SK-N-SH treated with all-trans-retinoic acid at 6 μM for 48 hours (cell line): ENCODE results near the gene STT3A.

ENCODE experiments used
- ATAC-seq: fragments of 200-7000 bp; cut with Tn5 transposase; 3 replicates; pipeline ENCODE4 v1.9.1; 2020; ENCODE audit warnings: mild to moderate bottlenecking, moderate library complexity
- BACH2 ChIP-seq: fragments of 250-450 bp; sonication (Bioruptor Pico); IDR thresholded peaks from 2 replicates; pipeline ENCODE4 v1.9.0; 2021; ENCODE audit warnings: mild to moderate bottlenecking, borderline replicate concordance
- CSDC2 ChIP-seq: fragments of 250-450 bp; sonication (Bioruptor Pico); IDR thresholded peaks from 2 replicates; pipeline ENCODE4 v1.5.0; 2020; ENCODE audit warnings: mild to moderate bottlenecking, moderate library complexity
- ESRRG ChIP-seq: fragments of 250-450 bp; sonication (Bioruptor Pico); IDR thresholded peaks from 2 replicates; pipeline ENCODE4 v1.6.1; 2021; ENCODE audit warnings: mild to moderate bottlenecking
- ISL1 ChIP-seq: fragments of 250-450 bp; sonication (Bioruptor Pico); IDR thresholded peaks from 2 replicates; pipeline ENCODE4 v2.1.2; 2022; ENCODE audit warnings: mild to moderate bottlenecking, moderate library complexity
- OSR1 ChIP-seq: fragments of 250-450 bp; sonication (Bioruptor Pico); IDR thresholded peaks from 2 replicates; pipeline ENCODE4 v1.8.0; 2022; ENCODE audit warnings: moderate library complexity, mild to moderate bottlenecking, inconsistent platforms
- PPARA ChIP-seq: fragments of 250-450 bp; sonication (Bioruptor Pico); IDR thresholded peaks from 2 replicates; pipeline ENCODE4 v1.5.0; 2020; ENCODE audit warnings: mild to moderate bottlenecking, borderline replicate concordance
- RARB ChIP-seq: fragments of 250-450 bp; sonication (Bioruptor Pico); IDR thresholded peaks from 2 replicates; pipeline ENCODE4 v1.8.0; 2021; ENCODE audit warnings: mild to moderate bottlenecking, moderate library complexity
- SNAI2 ChIP-seq: fragments of 250-450 bp; sonication (Bioruptor Pico); IDR thresholded peaks from 2 replicates; pipeline ENCODE4 v1.5.0; 2020; ENCODE audit warnings: mild to moderate bottlenecking, moderate library complexity
- TCF4 ChIP-seq: fragments of 250-450 bp; sonication (Bioruptor Pico); IDR thresholded peaks from 2 replicates; pipeline ENCODE4 v1.8.0; 2021; ENCODE audit warnings: mild to moderate bottlenecking, moderate library complexity, borderline replicate concordance
- TOX ChIP-seq: fragments of 250-450 bp; sonication (Bioruptor Pico); IDR thresholded peaks from 2 replicates; pipeline ENCODE4 v1.8.0; 2021; ENCODE audit warnings: mild to moderate bottlenecking, moderate library complexity, borderline replicate concordance
- ZC3H10 ChIP-seq: fragments of 250-450 bp; sonication (Bioruptor Pico); IDR thresholded peaks from 2 replicates; pipeline ENCODE4 v1.5.1; 2021; ENCODE audit warnings: mild to moderate bottlenecking, moderate library complexity
- ZFP3 ChIP-seq: fragments of 250-450 bp; sonication (Bioruptor Pico); IDR thresholded peaks from 2 replicates; pipeline ENCODE4 v1.5.0; 2020; ENCODE audit warnings: mild to moderate bottlenecking, moderate library complexity
- ZFP30 ChIP-seq: fragments of 450-650 bp; formaldehyde crosslinking; IDR thresholded peaks from 2 replicates; pipeline ENCODE4 v1.5.0; 2022; ENCODE audit warnings: mild to moderate bottlenecking, moderate library complexity
- ZNF565 ChIP-seq: fragments of 450-650 bp; formaldehyde crosslinking; conservative IDR thresholded peaks from 2 replicates; pipeline ENCODE4 v1.5.0; 2020; ENCODE audit warnings: low read depth, mild to moderate bottlenecking, moderate library complexity
- ZNF70 ChIP-seq: fragments of 450-650 bp; formaldehyde crosslinking; IDR thresholded peaks from 2 replicates; pipeline ENCODE4 v1.5.0; 2020; ENCODE audit warnings: mild to moderate bottlenecking, moderate library complexity
- ZNF8 ChIP-seq: fragments of 450-650 bp; formaldehyde crosslinking; IDR thresholded peaks from 2 replicates; pipeline ENCODE4 v1.5.0; 2020; ENCODE audit warnings: mild to moderate bottlenecking, moderate library complexity
- TF ChIP-seq, protein P1 (sequence below): fragments of 250-450 bp; sonication (Bioruptor Pico); IDR thresholded peaks from 2 replicates; pipeline ENCODE4 v1.5.0; 2020; ENCODE audit warnings: mild to moderate bottlenecking, moderate library complexity
- TF ChIP-seq, protein P2 (sequence below): fragments of 250-450 bp; sonication (Bioruptor Pico); IDR thresholded peaks from 2 replicates; pipeline ENCODE4 v1.8.0; 2020; ENCODE audit warnings: mild to moderate bottlenecking, moderate library complexity, borderline replicate concordance
- TF ChIP-seq, protein P3 (sequence below): fragments of 250-450 bp; sonication (Bioruptor Pico); IDR thresholded peaks from 2 replicates; pipeline ENCODE4 v1.5.1; 2021; ENCODE audit warnings: mild to moderate bottlenecking, moderate library complexity
- TF ChIP-seq, protein P4 (sequence below): fragments of 250-450 bp; sonication (Bioruptor Pico); IDR thresholded peaks from 2 replicates; pipeline ENCODE4 v1.5.1; 2020; ENCODE audit warnings: low read depth, mild to moderate bottlenecking, moderate library complexity
- TF ChIP-seq, protein P5 (sequence below): fragments of 250-450 bp; sonication (Bioruptor Pico); IDR thresholded peaks from 2 replicates; pipeline ENCODE4 v1.8.0; 2021; ENCODE audit warnings: low read depth, mild to moderate bottlenecking, moderate library complexity, borderline replicate concordance

STT3A gene

DNA sequence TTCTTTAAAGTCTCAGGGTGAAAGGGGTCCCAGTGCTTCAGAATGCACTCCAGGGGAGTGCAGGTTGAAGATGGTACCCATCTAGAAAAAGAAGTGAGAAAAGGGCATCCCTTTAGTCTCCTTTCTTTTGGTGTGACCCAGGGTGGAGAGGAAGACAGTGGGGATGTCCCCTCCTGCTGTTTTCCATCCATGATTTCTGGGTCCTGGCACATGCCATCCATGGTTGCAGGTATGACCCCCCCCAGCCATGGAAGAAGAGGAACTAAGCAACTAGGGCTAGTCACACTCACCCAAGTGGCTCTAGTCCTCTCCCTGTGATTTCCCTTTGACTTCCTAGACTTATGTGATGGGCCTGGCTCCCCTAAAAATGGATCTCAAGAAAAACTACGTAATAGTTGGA is 39.3 kb upstream of the STT3A start:
- TF ChIP-seq ZNF565 (CRISPR knock-in tag), result no peak
- no peak for TF ChIP-seq ZC3H10 (CRISPR knock-in tag)
- TF ChIP-seq ESRRG, result no peak
- TF ChIP-seq ZFP30 (CRISPR knock-in tag), result no peak
- no peak for TF ChIP-seq OSR1
- TF ChIP-seq, protein P1, sequence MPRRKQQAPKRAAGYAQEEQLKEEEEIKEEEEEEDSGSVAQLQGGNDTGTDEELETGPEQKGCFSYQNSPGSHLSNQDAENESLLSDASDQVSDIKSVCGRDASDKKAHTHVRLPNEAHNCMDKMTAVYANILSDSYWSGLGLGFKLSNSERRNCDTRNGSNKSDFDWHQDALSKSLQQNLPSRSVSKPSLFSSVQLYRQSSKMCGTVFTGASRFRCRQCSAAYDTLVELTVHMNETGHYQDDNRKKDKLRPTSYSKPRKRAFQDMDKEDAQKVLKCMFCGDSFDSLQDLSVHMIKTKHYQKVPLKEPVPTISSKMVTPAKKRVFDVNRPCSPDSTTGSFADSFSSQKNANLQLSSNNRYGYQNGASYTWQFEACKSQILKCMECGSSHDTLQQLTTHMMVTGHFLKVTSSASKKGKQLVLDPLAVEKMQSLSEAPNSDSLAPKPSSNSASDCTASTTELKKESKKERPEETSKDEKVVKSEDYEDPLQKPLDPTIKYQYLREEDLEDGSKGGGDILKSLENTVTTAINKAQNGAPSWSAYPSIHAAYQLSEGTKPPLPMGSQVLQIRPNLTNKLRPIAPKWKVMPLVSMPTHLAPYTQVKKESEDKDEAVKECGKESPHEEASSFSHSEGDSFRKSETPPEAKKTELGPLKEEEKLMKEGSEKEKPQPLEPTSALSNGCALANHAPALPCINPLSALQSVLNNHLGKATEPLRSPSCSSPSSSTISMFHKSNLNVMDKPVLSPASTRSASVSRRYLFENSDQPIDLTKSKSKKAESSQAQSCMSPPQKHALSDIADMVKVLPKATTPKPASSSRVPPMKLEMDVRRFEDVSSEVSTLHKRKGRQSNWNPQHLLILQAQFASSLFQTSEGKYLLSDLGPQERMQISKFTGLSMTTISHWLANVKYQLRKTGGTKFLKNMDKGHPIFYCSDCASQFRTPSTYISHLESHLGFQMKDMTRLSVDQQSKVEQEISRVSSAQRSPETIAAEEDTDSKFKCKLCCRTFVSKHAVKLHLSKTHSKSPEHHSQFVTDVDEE (CRISPR knock-in tag), result no peak
- TF ChIP-seq, protein P2, sequence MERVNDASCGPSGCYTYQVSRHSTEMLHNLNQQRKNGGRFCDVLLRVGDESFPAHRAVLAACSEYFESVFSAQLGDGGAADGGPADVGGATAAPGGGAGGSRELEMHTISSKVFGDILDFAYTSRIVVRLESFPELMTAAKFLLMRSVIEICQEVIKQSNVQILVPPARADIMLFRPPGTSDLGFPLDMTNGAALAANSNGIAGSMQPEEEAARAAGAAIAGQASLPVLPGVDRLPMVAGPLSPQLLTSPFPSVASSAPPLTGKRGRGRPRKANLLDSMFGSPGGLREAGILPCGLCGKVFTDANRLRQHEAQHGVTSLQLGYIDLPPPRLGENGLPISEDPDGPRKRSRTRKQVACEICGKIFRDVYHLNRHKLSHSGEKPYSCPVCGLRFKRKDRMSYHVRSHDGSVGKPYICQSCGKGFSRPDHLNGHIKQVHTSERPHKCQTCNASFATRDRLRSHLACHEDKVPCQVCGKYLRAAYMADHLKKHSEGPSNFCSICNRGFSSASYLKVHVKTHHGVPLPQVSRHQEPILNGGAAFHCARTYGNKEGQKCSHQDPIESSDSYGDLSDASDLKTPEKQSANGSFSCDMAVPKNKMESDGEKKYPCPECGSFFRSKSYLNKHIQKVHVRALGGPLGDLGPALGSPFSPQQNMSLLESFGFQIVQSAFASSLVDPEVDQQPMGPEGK, result no peak
- TF ChIP-seq, protein P3, sequence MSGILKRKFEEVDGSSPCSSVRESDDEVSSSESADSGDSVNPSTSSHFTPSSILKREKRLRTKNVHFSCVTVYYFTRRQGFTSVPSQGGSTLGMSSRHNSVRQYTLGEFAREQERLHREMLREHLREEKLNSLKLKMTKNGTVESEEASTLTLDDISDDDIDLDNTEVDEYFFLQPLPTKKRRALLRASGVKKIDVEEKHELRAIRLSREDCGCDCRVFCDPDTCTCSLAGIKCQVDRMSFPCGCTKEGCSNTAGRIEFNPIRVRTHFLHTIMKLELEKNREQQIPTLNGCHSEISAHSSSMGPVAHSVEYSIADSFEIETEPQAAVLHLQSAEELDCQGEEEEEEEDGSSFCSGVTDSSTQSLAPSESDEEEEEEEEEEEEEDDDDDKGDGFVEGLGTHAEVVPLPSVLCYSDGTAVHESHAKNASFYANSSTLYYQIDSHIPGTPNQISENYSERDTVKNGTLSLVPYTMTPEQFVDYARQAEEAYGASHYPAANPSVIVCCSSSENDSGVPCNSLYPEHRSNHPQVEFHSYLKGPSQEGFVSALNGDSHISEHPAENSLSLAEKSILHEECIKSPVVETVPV (CRISPR knock-in tag), result no peak
- TF ChIP-seq, protein P4, sequence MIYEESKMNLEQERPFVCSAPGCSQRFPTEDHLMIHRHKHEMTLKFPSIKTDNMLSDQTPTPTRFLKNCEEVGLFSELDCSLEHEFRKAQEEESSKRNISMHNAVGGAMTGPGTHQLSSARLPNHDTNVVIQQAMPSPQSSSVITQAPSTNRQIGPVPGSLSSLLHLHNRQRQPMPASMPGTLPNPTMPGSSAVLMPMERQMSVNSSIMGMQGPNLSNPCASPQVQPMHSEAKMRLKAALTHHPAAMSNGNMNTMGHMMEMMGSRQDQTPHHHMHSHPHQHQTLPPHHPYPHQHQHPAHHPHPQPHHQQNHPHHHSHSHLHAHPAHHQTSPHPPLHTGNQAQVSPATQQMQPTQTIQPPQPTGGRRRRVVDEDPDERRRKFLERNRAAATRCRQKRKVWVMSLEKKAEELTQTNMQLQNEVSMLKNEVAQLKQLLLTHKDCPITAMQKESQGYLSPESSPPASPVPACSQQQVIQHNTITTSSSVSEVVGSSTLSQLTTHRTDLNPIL (CRISPR knock-in tag), result no peak
- TF ChIP-seq CSDC2 (CRISPR knock-in tag), result no peak
- TF ChIP-seq, protein P5, sequence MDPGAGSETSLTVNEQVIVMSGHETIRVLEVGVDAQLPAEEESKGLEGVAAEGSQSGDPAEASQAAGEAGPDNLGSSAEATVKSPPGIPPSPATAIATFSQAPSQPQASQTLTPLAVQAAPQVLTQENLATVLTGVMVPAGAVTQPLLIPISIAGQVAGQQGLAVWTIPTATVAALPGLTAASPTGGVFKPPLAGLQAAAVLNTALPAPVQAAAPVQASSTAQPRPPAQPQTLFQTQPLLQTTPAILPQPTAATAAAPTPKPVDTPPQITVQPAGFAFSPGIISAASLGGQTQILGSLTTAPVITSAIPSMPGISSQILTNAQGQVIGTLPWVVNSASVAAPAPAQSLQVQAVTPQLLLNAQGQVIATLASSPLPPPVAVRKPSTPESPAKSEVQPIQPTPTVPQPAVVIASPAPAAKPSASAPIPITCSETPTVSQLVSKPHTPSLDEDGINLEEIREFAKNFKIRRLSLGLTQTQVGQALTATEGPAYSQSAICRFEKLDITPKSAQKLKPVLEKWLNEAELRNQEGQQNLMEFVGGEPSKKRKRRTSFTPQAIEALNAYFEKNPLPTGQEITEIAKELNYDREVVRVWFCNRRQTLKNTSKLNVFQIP, result no peak
- no peak for TF ChIP-seq PPARA (CRISPR knock-in tag)
- TF ChIP-seq SNAI2 (CRISPR knock-in tag), result no peak
- no peak for TF ChIP-seq TCF4 (CRISPR knock-in tag)
- TF ChIP-seq TOX (CRISPR knock-in tag), result no peak
- TF ChIP-seq ZNF8 (CRISPR knock-in tag), result no peak
- TF ChIP-seq ISL1 (CRISPR knock-in tag), result no peak
- TF ChIP-seq BACH2 (CRISPR knock-in tag), result no peak
- TF ChIP-seq ZNF70, result no peak
- no peak for TF ChIP-seq ZFP3
- ATAC-seq, result no peak

DNA sequence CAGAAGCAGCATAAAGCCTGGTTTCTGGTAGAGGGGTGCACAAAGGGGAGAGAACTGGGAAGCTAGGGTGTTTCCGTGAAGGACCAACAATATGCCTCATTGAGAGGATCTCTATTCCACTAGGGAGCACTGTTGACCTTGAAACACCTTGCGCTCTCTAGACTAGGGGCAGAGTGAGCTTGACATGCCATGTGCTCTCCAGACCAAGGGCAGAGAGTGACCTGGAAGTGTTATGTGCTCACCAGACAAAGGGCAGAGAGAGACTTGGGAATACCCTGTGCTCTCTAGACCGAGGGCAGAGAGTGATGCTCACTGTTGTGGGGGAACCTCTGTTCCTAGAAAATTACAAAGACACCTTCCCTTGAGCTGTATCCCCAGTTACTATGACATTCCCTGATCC is 38.6 kb upstream of the STT3A start:
- ATAC-seq, result no peak
- TF ChIP-seq ZFP30 (CRISPR knock-in tag) (no peak), SNAI2 (CRISPR knock-in tag) (no peak), ZNF8 (CRISPR knock-in tag) (no peak), ZFP3 (no peak), RARB (CRISPR knock-in tag) (no peak), ZC3H10 (CRISPR knock-in tag) (no peak), BACH2 (CRISPR knock-in tag) (no peak), ZNF70 (no peak), ISL1 (CRISPR knock-in tag) (no peak)
- TF ChIP-seq, protein P5, result no peak
- TF ChIP-seq, protein P1 (CRISPR knock-in tag), result no peak
